ENCODE data around the gene RAD51B. TPM values are rescaled to one million over a fixed set of nuclear protein-coding genes. Genes with fewer than 3 reads are reported as not detected.
A peak's percentile ranks its signal among the peaks of the same experiment; 100 is the strongest.

The RAD51B gene
- total RNA-seq, 1 experiment from 2014 or later = 16.7 TPM

DNA sequence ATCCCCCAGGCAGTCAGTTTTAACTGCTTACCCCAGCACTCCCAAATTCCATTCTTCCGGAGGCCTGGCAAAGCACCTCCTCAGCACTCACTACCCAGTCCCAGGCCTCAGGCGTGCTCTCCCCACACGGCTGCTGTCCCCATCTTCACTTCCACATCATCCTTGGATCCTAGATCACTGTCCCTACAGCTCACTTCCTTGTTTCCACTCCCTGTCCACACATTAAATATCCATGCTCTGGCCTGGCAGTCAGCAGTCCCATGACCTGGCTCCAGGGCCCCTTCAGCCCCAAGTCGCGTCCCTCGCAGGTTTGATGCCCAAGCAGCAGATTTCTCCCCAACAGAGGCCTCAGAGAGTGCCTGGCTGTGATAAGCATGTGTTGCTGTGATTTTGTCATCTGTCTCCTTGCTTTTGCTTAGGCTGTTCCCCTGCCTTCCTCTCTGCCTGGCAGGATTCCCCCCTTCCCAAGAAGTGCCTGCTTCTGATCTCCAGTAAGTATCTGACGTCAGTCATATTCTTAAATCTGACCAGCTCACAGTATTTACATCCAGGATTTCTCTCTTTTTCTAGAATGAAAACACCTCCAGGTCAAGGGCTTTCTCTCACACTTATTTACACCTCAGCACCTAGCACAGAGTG, 731.6 kb downstream of the RAD51B start:
- Histone ChIP-seq H3K56ac (ENCODE audit: insufficient read length, low read depth, low read length) (no peak overlapping the region), H3K23me2 (ENCODE audit: insufficient read length, low read depth, low read length, poor library complexity, severe bottlenecking) (no peaks in the 10 kb centered on the region), H3K9me3 (ENCODE audit: control insufficient read depth, low read depth, low read length) (no peaks in the 10 kb centered on the region), H2BK20ac (ENCODE audit: low read depth, low read length, poor library complexity, severe bottlenecking) (no peak overlapping the region), H3K18ac (ENCODE audit: insufficient read length, low read depth, low read length) (no peak overlapping the region), H2BK5ac (ENCODE audit: insufficient read length, low read length) (no peak overlapping the region), H4K5ac (ENCODE audit: insufficient read length, low read depth, low read length) (no peak overlapping the region), H2AK5ac (ENCODE audit: insufficient read length, low read length) (no peak overlapping the region), H3K23ac (ENCODE audit: insufficient read length, low read depth, low read length) (no peak overlapping the region), H4K8ac (replicated peaks; ENCODE audit: insufficient read length, low read depth, low read length) (no peak overlapping the region), H3K27me3 (ENCODE audit: insufficient read depth, low read length) (no peaks in the 10 kb centered on the region; the same call in 1 of the 2 replicates), H4K91ac (ENCODE audit: insufficient read length, low read depth, low read length) (no peak overlapping the region), H2BK12ac (ENCODE audit: insufficient read length, low read depth, low read length) (no peak overlapping the region), H3K4me2 (ENCODE audit: insufficient read depth, insufficient read length, low read length) (no peak overlapping the region), H3K4ac (ENCODE audit: low read depth, low read length) (no peak overlapping the region), H3K14ac (ENCODE audit: insufficient read depth, low read length) (no peak overlapping the region), H3K79me2 (ENCODE audit: insufficient read depth, low read length) (no peaks in the 10 kb centered on the region), H4K20me1 (ENCODE audit: control insufficient read depth, insufficient read depth, insufficient read length) (no peaks in the 10 kb centered on the region), H3K27ac (ENCODE audit: insufficient read length, low read depth, low read length) (no peak overlapping the region), H3K9ac (ENCODE audit: extremely low read depth, insufficient read length, low read length) (no peak overlapping the region), H3K4me1 (ENCODE audit: insufficient read depth, low read length) (peaks cover 16% of the 10 kb centered on the region; the same call in 1 of the 2 replicates), H2AFZ (ENCODE audit: low read length) (no peak overlapping the region), H3K79me1 (ENCODE audit: insufficient read depth, low read depth, low read length, poor library complexity, severe bottlenecking) (no peaks in the 10 kb centered on the region), H3T11ph (ENCODE audit: low read length) (no peak overlapping the region), H2BK15ac (ENCODE audit: low read depth, low read length) (no peak overlapping the region), H2BK120ac (ENCODE audit: low read depth, low read length, poor library complexity, severe bottlenecking) (no peak overlapping the region)
- no peak for DNase-seq
- WGBS (ENCODE audit: extremely low coverage, insufficient read length, low lambda C conversion rate) = no CpG with 5 or more reads among the region's 7 CpGs
- Mint-ChIP-seq H3K27me3 (ENCODE audit: low read depth) (peaks cover 8% of the 10 kb centered on the region), H3K4me3 (no peak overlapping the region), H3K9me3 (no peaks in the 10 kb centered on the region), H3K4me1 (peaks cover 57 to 65% of the 10 kb centered on the region in 2 experiments), H3K36me3 (ENCODE audit: insufficient read depth in 1 of 3, low read depth in 3 of 3) (peaks cover 0 to 4% (median 0%) of the 10 kb centered on the region in 3 experiments; a peak in 1 of 7 replicates), H3K27ac (peak overlapping the region; percentile 46 to 80 (median 76); a peak in 4 of 7 replicates)
- TF ChIP-seq, protein P1, sequence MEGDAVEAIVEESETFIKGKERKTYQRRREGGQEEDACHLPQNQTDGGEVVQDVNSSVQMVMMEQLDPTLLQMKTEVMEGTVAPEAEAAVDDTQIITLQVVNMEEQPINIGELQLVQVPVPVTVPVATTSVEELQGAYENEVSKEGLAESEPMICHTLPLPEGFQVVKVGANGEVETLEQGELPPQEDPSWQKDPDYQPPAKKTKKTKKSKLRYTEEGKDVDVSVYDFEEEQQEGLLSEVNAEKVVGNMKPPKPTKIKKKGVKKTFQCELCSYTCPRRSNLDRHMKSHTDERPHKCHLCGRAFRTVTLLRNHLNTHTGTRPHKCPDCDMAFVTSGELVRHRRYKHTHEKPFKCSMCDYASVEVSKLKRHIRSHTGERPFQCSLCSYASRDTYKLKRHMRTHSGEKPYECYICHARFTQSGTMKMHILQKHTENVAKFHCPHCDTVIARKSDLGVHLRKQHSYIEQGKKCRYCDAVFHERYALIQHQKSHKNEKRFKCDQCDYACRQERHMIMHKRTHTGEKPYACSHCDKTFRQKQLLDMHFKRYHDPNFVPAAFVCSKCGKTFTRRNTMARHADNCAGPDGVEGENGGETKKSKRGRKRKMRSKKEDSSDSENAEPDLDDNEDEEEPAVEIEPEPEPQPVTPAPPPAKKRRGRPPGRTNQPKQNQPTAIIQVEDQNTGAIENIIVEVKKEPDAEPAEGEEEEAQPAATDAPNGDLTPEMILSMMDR (conservative IDR thresholded peaks at IDR 0.05) = no peak
